Measurements from ENCODE around the gene ZCCHC14.
"Not testable (repeated sequence)": the region's sequence is repeated elsewhere in the genome, so short reads cannot be mapped to it uniquely, and the experiment has no call there.

Gene ZCCHC14

GRCh38 chr16:87366930-87367329, 125.9 kb downstream of the ZCCHC14 start:
- DNase-seq (ENCODE audit: low read depth) = no peak
- no peak overlapping the region for H3K4me3 ChIP-seq (ENCODE audit: low read depth, low read length)
- TF ChIP-seq CTCF (IDR thresholded peaks at IDR 0.05; ENCODE audit: insufficient read depth, low read depth, low read length, missing control alignments) = no peak

DNA sequence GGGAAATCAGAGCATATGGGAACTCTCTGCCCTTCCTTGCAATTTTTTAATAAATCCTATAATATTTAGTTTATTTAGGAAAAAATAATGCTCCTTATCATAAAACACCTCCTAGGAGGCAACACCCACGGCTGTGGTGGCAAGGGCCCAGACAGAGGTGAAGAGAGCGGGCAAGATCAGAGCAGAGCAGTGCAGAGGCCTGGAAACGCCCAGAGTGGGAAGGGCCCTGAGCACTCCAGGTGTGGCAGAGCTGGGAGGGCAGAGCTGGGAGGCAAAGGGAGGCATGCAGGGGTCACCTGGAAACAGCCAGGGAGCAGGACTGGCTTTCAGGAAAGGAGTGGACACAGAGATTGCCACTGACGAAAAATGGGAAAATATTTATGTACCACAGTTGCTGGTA, 126.5 kb downstream of the ZCCHC14 start:
- DNase-seq (ENCODE audit: low read depth) = no peak
- H3K4me3 ChIP-seq (ENCODE audit: low read depth, low read length) = no peak overlapping the region
- TF ChIP-seq CTCF (IDR thresholded peaks at IDR 0.05; ENCODE audit: insufficient read depth, low read depth, low read length, missing control alignments) = no peak

DNA sequence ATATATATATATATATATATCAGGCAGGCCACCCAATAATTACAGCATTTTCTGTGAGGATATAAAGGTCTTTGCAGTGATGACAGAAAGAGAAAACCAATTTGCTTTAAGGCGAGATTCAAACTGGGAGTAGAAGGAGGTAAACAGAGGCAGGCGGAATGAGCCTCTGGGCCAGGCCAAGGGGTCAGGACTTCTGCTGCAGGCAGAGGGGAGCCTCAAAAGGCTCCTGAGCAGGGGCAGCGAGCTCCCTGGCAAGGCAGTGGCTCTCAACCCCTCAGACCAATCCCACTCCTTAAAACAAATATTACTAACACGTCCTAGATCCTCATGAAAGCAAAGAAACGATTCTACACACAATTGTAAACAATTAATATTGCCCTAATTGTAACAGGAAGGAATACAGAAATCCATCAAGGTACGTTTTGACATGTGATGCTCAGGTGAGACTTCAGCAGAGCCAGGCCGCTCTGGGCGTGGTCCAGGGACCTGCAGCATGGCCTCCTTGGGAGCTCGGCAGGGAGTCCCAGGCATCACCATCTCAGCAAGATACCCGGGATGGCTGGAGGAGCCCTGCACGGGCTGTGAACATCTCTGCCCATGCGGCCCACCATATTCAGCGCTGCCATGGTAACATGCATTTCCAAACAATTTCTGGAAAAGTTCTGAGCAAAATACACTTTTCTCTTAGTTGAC, 127.7 kb downstream of the ZCCHC14 start:
- DNase-seq (ENCODE audit: low read depth) = no peak
- TF ChIP-seq CTCF (IDR thresholded peaks at IDR 0.05; ENCODE audit: insufficient read depth, low read depth, low read length, missing control alignments) = no peak
- H3K4me3 ChIP-seq (ENCODE audit: low read depth, low read length) = no peak overlapping the region

GRCh38 chr16:87363771-87364455, 128.9 kb downstream of the ZCCHC14 start:
- no peak for TF ChIP-seq CTCF (IDR thresholded peaks at IDR 0.05; ENCODE audit: insufficient read depth, low read depth, low read length, missing control alignments)
- DNase-seq (ENCODE audit: low read depth) = no peak
- H3K4me3 ChIP-seq (ENCODE audit: low read depth, low read length) = no peak overlapping the region

DNA sequence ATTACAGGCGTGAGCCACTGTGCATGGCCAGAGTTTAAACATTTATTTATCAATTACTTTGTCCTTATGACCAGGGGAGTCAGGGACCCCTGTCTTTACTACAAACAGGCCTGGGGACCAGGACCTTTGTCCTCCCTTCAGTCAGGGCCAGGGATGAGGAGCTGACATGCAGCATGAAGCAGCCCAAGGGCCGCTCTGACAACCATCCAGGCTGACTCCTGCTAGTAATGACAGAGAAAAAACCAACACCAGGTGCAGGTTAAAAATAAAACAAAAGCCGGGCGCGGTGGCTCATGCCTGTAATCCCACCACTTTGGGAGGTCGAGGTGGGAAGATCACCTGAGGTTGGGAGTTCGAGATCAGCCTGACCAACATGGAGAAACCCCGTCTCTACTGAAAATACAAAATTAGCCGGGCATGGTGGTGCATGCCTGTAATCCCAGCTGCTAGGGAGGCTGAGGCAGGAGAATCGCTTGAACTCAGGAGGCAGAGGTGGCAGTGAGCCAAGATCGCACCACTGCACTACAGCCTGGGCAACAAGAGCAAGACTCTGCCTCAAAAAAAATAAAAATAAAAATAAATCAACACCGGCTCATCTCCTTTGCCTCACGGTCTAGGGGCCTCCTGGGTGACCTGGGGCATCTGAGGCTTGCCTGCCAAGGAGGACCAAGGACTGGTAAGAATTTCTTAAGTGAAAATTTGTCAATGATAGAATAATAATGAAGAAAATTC, 129.8 kb downstream of the ZCCHC14 start:
- not testable (repeated sequence) for DNase-seq (ENCODE audit: low read depth); H3K4me3 ChIP-seq (ENCODE audit: low read depth, low read length)

DNA sequence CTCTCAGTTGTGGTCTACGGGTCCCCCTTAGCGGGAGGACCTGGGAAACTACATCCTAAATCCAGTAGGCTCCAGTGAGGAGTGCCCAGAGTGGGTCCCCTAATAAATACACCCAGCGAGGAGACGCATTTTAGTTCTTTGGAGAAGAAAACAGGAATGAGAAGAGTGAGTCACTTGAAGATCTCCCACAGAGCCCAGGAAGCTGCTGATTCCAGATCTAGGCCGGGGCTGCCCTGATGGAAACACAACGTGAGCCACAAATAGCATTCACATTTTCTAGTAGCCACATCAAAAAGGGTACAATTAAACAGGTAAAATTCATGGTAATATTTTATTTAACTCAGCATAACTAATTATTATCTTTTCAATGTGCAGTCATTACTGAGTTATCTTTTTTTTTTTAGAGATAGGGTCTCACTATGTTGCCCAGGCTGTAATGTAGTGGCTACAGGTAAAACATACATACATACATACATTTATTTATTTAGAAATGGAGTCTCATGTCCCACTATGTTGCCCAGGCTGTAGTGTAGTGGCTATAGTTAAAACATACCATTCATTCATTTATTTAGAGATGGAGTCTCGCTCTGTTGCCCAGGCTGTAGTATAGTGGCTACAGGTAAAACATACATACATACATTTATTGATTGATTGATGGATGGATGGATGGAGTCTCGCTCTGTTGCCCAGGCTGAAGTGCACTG, 130.8 kb downstream of the ZCCHC14 start:
- no peak for DNase-seq (ENCODE audit: low read depth)
- H3K4me3 ChIP-seq (ENCODE audit: low read depth, low read length) = no peak overlapping the region
- no peak for TF ChIP-seq CTCF (IDR thresholded peaks at IDR 0.05; ENCODE audit: insufficient read depth, low read depth, low read length, missing control alignments)

All from GM12865 (cell line).